HG03521 (cell line): ENCODE data around the gene DLX3.

ENCODE experiments used
- ATAC-seq: cut with Tn5 transposase; IDR thresholded peaks from one replicate; pipeline ENCODE4 v1.9.1; 2021; ENCODE audit warnings: mild to moderate bottlenecking, moderate library complexity; ENCODE audit not compliant: unreplicated experiment

DLX3 gene

DNA sequence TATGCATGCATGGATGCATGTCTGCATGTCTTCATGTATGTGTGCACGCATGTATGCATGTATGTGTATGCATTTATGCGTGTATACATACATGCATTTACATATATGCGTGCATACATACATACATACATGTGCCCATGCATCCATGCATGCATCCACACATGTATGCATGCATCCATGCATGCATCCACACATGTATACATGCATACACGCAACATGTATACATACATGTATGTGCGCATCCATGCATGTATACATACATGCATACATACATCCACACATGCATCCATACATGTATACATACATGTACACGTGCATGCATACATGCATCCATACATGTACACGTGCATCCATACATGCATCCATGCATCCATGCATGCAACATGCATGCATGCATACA lies 29.8 kb upstream of the DLX3 start:
- ATAC-seq: no peak

DNA sequence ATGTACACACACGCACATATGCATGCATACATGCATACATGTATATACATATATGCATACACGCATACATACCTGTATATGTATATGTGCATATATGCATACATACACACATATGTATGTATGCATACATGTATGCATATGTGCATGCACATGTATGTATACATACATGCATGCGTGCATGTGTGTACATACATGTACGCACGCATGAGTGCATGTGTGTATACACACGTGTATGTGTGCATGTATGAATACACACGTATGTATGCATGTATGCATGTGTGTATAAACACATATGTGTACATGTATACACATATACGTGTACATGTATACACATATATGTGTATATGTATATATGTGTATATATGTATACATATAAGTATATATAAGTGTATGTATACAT lies 28.5 kb upstream of the DLX3 start:
- no peak for ATAC-seq

DNA sequence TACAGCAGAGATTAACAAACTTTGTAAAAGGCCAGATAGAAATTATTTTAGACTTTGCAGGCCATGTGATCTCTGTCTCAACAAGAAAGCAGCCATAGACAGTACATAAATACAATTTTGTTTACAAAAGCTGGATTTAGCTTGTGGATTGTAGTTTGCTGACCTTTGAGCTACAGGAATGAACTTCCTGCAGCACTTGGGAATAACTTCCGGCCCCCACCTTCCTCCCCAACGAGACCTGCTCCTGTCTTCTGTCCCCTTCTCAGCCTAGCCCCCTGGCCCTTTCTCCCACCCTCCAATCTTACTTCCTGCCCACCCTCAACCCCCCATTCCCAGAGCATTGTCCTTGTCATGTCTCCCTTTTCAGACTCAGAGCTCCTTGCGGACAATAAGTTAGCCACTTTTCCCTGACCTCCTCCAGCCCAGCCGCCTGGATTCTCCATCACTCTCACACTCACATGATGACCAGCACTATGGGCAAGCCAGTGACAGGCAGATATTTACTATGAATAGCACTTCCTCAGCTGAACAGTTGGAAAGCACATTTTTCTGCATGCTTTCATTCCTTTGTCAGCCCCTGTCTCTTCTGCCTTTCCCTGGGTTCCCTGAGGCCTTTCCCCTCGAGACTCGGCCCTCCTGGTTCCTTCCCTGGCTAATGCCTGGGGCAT lies 27.6 kb upstream of the DLX3 start:
- no peak for ATAC-seq

DNA sequence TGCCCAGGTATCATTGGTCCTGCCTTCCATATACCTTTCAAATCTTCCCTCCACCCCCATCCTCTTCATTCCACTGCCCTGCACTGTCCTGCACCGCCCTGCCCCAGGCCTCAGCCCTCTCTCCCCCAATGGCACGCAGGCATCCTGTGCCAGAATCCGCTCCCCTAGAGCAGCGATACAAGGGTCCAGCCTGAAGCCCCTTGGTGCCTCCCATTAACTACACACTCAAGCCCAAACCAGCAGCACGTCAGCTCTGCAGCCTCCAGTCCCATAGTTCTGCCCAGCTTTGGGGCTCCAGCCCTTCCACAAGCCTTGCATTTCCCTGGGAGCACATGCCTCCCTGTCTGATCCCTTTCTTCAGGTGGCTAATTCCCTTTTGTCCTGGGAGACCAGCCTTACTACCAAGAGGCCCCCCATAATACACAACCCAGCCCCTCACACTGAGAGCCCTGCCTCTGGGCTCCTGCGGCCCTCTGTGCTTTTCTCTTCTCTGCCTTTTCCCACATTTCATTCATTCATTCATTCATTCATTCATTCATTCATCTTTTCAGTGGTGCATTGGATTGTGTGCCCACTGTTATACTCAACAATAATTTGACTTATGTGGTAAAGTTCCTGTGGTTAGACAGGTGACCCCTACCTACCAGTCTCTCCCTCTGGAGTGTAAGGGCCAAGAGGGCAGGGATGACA lies 26.8 kb upstream of the DLX3 start:
- ATAC-seq: no peak

DNA sequence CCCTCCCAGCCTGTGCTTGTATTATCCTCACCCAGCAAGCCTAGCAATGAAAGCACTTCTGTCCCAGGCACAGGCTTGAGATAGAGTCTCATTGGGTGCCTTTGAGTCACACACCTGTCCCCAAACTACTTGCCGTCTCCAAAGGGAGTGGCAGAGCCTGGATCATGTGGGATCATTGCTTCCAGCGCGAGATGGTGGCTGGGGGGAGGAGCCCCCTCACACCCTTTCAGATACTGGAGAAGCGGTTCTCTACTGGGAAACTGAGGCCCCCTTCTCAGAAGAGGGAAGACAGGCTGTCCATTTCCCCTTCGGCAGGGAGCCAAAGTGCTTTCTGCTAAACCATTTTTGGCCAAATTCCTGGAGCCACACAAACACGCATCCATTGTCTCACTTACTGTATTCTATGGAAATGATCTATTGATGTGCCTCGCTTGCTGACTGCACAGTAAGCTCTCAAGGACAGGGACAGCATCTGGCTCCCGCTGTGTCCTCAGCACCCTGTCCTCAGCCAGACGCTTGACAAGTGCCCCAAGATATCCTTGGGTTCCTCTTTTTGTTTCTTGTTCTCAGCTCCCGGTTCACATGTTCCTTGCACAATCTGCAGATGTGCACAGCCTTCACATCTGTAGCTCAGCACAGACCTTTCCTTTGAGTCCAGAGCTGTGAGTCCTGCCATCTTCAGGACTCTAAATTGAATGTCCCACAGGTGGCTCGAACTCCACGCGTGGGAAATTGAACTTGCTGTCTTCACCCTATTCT lies 26.0 kb upstream of the DLX3 start:
- ATAC-seq: no peak

DNA sequence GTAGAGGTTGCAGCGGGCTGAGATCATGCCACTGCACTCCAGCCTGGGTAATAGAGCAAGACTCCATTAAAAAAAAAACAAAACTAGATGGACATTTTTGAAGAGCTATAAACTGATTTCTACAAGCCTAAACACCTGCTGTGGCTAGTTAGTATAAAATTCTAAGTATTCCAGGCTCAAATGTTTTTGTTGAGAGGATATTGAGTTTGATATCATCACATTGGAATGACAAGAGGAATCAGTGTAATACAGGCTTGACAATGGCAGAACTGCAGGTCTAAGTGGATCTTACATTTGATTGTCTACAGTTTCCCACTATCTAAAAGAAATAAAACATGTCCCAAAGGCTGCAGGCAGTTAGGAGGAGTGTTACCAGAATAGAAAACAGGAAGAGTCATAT lies 23.9 kb upstream of the DLX3 start:
- ATAC-seq: no peak

DNA sequence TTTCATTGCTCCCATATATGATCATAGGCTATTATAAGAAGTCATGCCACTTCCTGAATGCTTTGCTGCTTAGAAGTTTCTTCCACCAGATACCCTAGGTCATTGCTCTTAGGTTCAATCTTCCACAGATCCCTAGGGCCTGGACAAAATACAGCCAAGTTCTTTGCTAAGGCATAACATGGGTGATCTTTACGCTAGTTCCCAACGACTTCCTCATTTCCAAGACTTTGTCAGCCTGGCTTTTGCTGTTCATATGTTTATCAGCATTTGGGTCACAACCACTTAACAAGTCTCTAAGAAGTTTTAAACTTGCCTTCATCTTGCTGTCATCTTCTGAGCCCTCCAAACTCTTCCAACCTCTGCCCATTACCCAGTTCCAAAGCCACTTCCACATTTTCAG lies 20.1 kb upstream of the DLX3 start:
- ATAC-seq: no peak

DNA sequence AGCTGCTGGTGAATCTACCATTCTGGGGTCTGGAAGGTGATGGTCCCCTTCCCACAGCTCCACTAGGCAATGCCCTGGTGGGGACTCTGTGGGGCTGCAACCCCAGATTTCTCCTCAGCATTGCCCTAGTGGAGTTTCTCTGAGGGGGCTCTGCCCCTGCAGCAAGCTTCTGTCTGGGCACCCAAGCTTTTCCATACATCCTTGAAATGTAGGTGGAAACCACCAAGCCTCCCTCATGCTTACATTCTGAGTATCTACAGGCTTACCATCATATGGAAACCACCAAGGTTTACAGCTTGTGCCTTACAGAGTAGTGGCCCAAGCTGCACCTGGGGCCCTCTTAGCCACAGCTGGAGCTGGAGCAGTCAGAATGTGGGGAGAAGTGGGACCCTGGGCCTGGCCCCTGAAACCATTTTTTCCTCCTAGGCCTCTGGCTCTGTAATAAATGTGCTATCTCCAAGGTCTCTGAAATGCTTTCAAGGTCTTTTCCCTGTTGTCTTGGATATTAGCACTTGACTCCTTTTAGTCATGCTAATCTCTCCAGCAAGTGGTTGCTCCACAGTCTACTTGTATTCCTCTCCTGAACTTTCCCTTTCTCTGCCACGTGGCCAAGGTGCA lies 19.6 kb upstream of the DLX3 start:
- ATAC-seq: no peak

DNA sequence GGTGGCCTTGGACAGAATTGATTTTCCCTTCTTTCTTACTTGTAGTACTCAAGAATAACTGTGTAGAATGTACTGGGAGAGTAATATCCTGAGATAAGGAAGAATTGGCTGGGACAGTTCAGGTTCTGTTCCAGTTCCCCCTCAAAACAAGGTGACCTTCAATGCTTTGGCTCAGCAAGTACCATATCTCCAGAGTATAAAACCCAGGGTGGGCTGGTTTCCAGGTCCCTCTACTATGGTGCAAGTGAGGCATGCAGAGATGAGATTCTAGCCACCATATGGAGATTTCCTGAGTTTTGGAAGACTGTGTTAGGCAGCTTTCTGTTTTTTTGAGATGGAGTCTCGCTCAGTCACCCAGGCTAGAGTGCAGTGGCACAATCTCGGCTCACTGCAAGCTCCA lies 18.1 kb upstream of the DLX3 start:
- ATAC-seq: no peak

DNA sequence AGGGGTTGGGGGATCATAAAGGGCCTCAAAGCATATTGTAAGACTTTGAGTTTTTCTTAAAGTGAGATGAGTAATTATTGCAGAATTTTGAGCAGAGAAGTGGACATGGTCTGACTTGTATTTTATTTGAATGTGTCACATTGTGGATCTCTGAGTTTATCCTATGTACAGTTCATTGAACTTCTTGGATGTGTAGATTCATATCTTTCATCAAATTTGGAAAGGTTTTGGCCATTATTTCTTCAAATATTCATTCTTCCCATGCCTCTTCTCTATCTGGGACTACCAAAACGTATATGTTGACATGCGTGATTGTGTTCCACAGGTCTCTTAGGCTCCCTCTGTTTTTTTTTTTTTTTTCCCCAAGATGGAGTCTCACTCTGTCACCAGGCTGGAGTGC lies 14.3 kb upstream of the DLX3 start:
- no peak for ATAC-seq

DNA sequence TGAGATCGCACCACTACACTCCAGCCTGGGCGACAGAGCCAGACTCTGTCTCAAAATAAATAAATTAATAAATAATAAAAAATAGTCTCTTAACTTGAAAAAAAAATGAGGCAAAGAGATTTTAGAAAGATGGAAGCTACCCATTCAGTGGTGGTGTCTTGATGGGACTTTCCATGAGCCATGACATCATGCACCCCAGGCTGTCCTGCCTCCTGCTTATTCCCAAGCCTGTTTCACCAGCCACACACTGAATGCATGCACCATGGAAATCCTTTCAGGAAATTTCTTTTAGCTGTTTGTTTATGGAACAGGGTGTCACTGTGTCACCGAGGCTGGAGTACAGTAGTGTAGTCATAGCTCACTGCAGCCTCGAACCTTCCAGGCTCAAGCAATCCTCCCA lies 8.9 kb upstream of the DLX3 start:
- no peak for ATAC-seq

DNA sequence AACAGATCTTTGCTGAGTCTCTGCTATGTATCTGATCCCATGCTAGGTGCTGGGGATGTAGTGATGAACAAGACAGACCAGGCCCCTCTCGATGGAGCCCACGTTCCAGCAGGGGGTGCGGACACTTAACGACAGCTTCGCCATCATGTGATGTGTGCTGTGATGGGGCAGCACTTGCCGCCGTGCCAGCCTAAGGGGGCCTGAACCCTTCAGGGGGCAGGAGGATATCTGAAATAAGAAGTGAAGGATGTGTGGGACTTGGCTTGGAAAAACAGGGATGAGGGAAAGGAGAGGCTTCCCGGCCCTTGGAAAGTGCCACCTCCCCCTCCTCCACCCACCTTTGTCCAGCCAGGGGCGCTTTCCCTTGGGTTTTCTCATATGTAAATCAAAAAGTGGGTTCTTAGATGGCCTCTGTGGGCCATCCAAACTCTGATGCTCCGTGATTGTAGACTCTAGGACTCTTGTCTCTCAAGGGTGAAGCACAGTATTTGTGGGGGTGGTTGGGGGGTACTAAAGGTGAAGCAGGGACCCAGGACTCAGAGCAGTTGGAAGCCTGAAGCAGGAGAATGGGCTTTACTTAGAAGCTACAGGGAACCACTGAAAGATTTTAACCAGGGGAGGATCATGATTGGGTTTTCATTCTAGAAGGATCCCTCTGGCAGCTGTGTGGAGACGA lies 4.0 kb upstream of the DLX3 start:
- no peak for ATAC-seq

DNA sequence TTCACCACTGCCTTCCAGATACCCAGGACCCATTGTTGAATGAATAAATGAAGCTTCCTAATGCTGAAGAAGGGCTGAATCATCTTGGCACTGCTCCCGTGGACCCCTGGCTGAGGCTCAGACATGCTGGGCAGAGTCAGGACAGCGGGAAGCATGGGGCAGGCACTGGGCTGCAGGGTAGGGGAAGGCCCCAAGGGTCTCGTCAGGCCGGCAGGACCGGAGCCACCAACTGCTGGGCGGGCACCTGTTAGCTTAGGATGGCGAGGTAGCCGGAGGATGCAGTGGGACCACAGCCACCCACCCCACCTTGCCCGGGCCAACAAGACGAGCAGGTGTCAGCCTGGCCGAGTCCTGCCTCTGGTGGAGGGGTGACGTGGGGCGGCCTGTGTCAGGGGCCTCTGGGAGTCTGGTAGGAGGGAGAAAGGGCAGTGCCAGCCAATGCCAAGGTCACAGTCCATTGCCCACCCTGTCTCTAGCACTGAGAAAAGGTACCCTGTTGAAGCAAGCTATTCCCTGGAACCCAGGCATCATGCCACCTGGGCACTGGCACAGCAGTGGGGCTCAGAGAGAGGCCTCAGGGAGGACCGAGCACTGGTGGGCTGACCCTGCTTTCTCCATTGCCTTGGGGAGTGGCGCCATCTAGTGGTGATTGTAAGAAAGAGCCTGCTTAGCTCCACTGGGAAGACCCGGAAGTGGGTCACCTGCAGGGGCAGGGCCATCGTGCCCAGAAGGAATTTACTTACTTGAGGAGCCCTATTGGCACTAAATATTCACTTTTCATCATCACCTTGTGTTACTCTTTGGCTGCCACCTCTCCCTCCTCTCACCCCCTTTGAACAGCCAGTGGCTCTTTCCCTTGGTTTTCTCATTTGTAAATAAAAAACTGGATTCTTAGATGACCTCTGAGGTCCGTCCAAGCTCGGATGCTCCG lies 3.0 kb upstream of the DLX3 start:
- ATAC-seq: peak; percentile 59

DNA sequence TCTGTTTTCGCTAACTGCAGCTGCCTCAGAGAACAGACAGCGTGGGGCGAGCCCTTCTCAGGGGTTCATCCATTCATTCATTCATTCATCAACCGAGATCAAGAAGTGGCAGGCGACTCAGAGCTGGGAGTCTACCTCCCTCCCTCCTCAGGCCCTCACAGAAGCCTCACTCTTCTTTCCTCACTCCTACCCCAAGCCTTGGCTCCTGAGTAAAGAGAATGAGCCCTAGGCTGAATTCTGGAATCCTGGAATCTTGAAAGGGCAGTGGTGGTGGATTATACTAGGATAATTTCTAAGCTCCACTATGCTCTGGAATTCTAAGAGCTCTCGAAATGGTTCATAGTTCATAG lies 2.3 kb upstream of the DLX3 start:
- ATAC-seq: no peak

DNA sequence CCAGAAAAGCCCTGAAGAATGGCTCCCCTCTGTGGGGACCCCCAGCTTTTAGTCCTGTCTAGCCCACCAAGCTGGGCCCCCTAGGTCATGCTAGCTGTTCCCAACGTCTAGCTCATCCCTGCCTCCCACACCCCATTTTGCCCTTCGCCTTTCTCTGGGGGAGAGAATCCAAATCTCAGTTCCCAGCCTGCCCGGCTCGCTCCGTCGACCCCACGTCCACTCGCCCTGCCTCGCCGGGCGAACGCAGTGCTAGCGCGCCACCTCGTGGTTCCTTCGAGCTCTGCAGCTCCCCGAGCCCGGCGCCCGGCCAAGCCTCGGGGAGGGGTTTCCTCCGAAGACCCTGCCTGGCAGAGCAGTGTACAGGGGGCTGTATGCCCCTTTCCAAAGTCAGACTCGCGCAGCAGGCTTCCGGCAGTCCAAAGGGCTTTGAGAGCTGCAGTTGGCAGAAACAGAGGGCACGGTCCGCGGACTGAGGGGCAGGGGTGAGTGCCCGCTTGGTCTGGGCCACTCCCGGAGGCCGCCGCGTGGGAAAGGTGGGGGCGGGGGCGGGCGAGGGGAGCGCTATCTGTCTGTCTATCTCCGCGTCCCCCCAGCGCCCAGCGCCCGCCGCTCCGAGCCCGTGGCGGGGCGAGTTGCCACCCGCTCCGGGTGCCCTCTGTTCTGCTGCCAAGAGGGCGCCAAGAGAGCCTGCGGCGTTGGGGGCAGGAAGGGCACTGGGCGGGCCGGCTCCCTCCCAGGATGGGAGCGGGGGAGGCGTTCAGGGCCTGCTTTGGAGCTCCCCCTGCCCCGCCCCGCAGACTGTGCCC lies 1.7 kb upstream of the DLX3 start:
- no peak for ATAC-seq

DNA sequence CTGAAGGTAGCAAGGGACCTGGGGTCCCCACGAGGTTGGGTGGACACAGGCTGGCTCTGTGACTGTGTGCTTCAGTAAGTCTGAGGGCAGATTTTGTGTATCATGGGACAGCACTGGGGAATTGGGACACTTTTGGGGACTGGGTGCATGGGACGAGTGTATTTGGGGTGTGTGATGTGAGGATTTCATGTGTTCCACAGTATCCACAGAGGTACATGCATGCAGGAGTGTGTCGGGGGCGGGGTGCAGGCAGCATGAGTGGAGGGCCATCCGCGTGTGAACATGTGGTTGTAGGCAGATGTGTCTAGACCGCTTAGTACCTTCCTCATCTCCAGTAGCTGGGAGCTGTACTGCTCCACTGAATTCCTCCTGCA lies 1.1 kb upstream of the DLX3 start:
- no peak for ATAC-seq

DNA sequence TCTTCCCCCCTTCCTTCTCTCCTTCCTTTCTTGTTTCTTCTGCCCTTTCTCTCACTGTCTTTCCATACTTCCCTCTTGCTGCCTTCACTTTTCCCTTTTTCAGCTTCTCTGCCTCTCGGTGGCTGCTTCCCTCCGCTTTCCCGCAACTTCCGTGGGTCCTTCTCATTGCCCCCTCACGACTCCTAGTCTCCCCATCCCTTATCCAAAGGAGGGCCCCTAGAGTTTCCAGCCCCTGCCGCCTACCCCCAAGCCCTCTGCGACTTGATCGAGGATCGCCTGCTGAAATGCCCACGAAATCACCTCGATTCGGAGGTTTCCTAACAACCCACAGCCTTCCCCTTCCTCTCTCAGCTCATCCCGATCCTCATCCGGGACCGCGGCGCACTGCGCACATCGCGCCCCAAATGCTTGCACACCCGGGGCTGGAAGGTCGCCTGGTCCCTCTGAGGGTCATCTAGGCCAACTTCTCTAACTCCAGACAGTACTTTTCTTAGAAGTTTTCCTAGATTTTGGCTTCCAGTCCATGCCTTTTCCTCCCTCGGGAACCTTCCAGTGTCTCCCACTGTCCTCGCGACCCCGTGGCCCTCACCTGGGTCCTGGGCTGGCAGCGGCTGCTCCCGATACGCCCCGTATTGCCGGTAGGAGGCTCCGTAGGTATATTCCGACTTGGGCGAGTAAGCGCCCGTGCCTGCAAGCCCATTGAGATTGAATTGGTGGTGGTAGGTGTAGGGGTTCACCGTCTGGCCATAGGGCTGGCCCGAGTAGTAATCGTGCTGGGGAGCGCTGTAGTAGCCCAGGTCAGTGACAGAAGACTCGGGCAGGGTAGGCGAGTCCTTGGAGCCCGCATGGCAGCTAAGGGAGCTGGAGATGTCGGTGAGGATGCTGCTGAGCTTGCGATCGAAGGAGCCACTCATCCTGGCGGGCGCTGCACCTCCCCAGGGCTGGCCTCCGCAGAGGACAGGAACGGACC lies 654 bp downstream of the DLX3 start:
- ATAC-seq: no peak

DNA sequence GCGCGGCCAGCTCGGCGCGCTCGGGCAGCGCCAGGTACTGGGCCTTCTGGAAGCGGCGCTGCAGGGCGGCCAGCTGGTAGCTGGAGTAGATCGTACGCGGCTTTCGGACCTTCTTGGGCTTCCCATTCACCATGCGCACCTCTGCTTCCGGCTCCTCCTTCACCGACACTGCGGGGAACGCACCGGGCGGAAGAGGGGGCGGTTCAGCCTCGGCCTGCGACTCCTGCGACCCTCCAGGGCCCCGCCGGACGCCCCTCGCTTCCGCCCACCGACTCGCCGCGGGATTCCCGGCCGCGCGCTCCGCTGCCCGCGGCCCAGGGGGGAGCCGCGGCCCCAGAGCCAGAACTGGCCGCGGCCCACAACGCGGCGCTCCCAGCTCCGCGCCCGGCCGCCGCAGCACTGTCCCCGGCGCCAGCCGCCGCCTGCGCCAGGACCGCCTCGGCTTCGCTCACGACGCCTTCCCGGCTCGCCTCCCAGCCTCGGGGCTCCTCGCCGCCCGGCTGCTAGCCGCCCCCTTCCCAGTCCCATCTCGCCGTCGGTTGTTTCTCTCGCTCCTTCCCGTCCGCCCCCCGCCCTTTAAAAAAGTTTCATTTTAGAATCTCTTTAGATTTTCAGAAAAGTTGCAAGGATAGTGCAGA lies 1.5 kb downstream of the DLX3 start:
- ATAC-seq: no peak
